Caco-2 (cell line): Measurements from ENCODE around the gene MRM3. TPM values are rescaled to one million over a fixed set of nuclear protein-coding genes. Genes with fewer than 3 reads are reported as not detected.

ENCODE experiments used
- BruUV-seq: library from RNA; stranded (reverse); fragments of 400-500 nt; replicated peaks from 2 replicates; lab custom pipeline; 2021; lab: Mats Ljungman, UMichigan
- CTCF ChIA-PET: fragments of 300-600 bp; sonication (Branson Sonifier 250); formaldehyde crosslinking; loops from one replicate; lab custom pipeline; 2022; ENCODE audit warnings: antibody characterized with exemption; lab: Charles Lee
- POLR2A ChIA-PET: fragments of 300-600 bp; sonication (Branson Sonifier 250); formaldehyde crosslinking; loops from one replicate; lab custom pipeline; 2022; ENCODE audit warnings: antibody characterized with exemption; lab: Charles Lee
- DNase-seq, 2 experiments: peaks; one replicate each; pipeline versions ENCODE4 v3.0.0 to v3.0.0-alpha.2; 2020 to 2022
- H3K27me3 ChIP-seq: replicated peaks from 2 replicates; pipeline ENCODE4 v1.6.0; 2011; ENCODE audit warnings: low read length; ENCODE audit not compliant: control insufficient read depth, insufficient read depth
- H3K36me3 ChIP-seq: 2 replicates; pipeline ENCODE4 v1.5.1; 2011; ENCODE audit warnings: low read length; ENCODE audit not compliant: control insufficient read depth, insufficient read depth
- H3K4me1 ChIP-seq: fragments of 250-450 bp; sonication (Bioruptor Pico); 2 replicates; pipeline ENCODE4 v1.5.1; 2020; ENCODE audit warnings: mild to moderate bottlenecking
- H3K4me3 ChIP-seq: 2 replicates; pipeline ENCODE4 v1.5.1; 2011; ENCODE audit warnings: low read depth, mild to moderate bottlenecking, control low read depth, low read length
- H3K9me3 ChIP-seq: fragments of 250-450 bp; sonication (Bioruptor Pico); 2 replicates; pipeline ENCODE4 v1.5.1; 2020; ENCODE audit warnings: mild to moderate bottlenecking, moderate library complexity
- H3K27ac Mint-ChIP-seq: one replicate; pipeline ENCODE4 v1.8.0; 2022; ENCODE audit warnings: mixed read lengths; ENCODE audit not compliant: unreplicated experiment
- H3K27me3 Mint-ChIP-seq: one replicate; pipeline ENCODE4 v1.8.0; 2022; ENCODE audit warnings: mixed read lengths; ENCODE audit not compliant: insufficient read depth, unreplicated experiment
- H3K36me3 Mint-ChIP-seq: one replicate; pipeline ENCODE4 v1.8.0; 2022; ENCODE audit warnings: mild to moderate bottlenecking, mixed read lengths; ENCODE audit not compliant: insufficient read depth, unreplicated experiment
- H3K4me1 Mint-ChIP-seq: one replicate; pipeline ENCODE4 v1.8.0; 2022; ENCODE audit warnings: low read depth, mixed read lengths; ENCODE audit not compliant: unreplicated experiment
- H3K4me3 Mint-ChIP-seq: one replicate; pipeline ENCODE4 v1.8.0; 2022; ENCODE audit warnings: mild to moderate bottlenecking, moderate library complexity, mixed read lengths; ENCODE audit not compliant: unreplicated experiment
- H3K9me3 Mint-ChIP-seq: one replicate; pipeline ENCODE4 v1.8.0; 2022; ENCODE audit warnings: mixed read lengths; ENCODE audit not compliant: unreplicated experiment
- CTCF ChIP-seq, 2 experiments: fragments of 200-600 bp in 1 of 2; IDR thresholded peaks; 1 replicate in 1 of 2; 2 replicates in 1 of 2; pipeline versions ENCODE4 v1.5.1 to v1.8.0; 2011 to 2022; ENCODE audit warnings: antibody characterized with exemption in 1 of 2, control low read depth in 1 of 2, inconsistent platforms in 1 of 2, low read depth in 1 of 2, low read length in 1 of 2, mild to moderate bottlenecking in 1 of 2, moderate library complexity in 1 of 2; ENCODE audit not compliant: insufficient read depth in 1 of 2, severe bottlenecking in 1 of 2, unreplicated experiment in 1 of 2
- intact Hi-C: fragments of 100-400 bp; cut with micrococcal nuclease; formaldehyde crosslinking; loops from one replicate; pipeline ENCODE4 v1.10.0; 2022; ENCODE audit not compliant: unreplicated experiment
- total RNA-seq: library from RNA; stranded (reverse); gene quantifications from 2 replicates; pipeline ENCODE4 v1.2.3, GENCODE V29; 2022

MRM3 gene
- total RNA-seq, 1 experiment from 2014 or later = 14.1 TPM

GRCh38 chr17:733743-734142 is 48.4 kb upstream of the MRM3 start:
- H3K27ac Mint-ChIP-seq = no peak overlapping the region
- no peak for TF ChIP-seq CTCF (IDR thresholded peaks at IDR 0.05; ENCODE audit: insufficient read depth in 1 of 2, low read depth in 1 of 2, low read length in 1 of 2, severe bottlenecking in 1 of 2, unreplicated experiment in 1 of 2)
- H3K36me3 Mint-ChIP-seq = peaks cover 27% of the 10 kb centered on the region
- H3K27me3 Mint-ChIP-seq = no peaks in the 10 kb centered on the region
- Histone ChIP-seq H3K4me3 (peak overlapping the region; percentile 61), H3K27me3 (no peaks in the 10 kb centered on the region), H3K9me3 (no peaks in the 10 kb centered on the region), H3K4me1 (no peaks in the 10 kb centered on the region), H3K36me3 (no peaks in the 10 kb centered on the region)
- H3K9me3 Mint-ChIP-seq = no peaks in the 10 kb centered on the region
- intact Hi-C loops = no loop called here
- H3K4me1 Mint-ChIP-seq = no peaks in the 10 kb centered on the region
- peak overlapping the region; percentile 81 for H3K4me3 Mint-ChIP-seq
- ChIA-PET CTCF (no interaction called here), POLR2A (no interaction called here)
- BruUV-seq = no TSS peak
- DNase-seq = no peak

GRCh38 chr17:737561-738113 is 44.5 kb upstream of the MRM3 start:
- DNase-seq = no peak
- CTCF ChIA-PET = no interaction called here
- Histone ChIP-seq H3K4me3 (no peak overlapping the region), H3K4me1 (no peaks in the 10 kb centered on the region), H3K36me3 (no peaks in the 10 kb centered on the region), H3K27me3 (no peaks in the 10 kb centered on the region), H3K9me3 (no peaks in the 10 kb centered on the region)
- POLR2A ChIA-PET = no interaction called here
- H3K27me3 Mint-ChIP-seq = no peaks in the 10 kb centered on the region
- H3K27ac Mint-ChIP-seq = no peak overlapping the region
- no peak overlapping the region for H3K4me3 Mint-ChIP-seq
- H3K9me3 Mint-ChIP-seq = no peaks in the 10 kb centered on the region
- no peak for TF ChIP-seq CTCF (IDR thresholded peaks at IDR 0.05; ENCODE audit: insufficient read depth in 1 of 2, low read depth in 1 of 2, low read length in 1 of 2, severe bottlenecking in 1 of 2, unreplicated experiment in 1 of 2)
- no TSS peak for BruUV-seq
- H3K4me1 Mint-ChIP-seq = no peaks in the 10 kb centered on the region
- H3K36me3 Mint-ChIP-seq = peaks cover 32% of the 10 kb centered on the region
- intact Hi-C loops = no loop called here

GRCh38 chr17:740240-741017 is 41.7 kb upstream of the MRM3 start:
- POLR2A ChIA-PET = no interaction called here
- TF ChIP-seq CTCF (IDR thresholded peaks at IDR 0.05; ENCODE audit: insufficient read depth in 1 of 2, low read depth in 1 of 2, low read length in 1 of 2, severe bottlenecking in 1 of 2, unreplicated experiment in 1 of 2) = no peak

More at GRCh38 chr17:740240-741017, 41.7 kb upstream of the MRM3 start:
- no TSS peak for BruUV-seq
- Histone ChIP-seq H3K27me3 (no peaks in the 10 kb centered on the region), H3K9me3 (no peaks in the 10 kb centered on the region), H3K4me1 (no peaks in the 10 kb centered on the region), H3K4me3 (no peak overlapping the region), H3K36me3 (no peaks in the 10 kb centered on the region)
- intact Hi-C loops = no loop called here
- no peak for DNase-seq
- Mint-ChIP-seq H3K4me3 (no peak overlapping the region), H3K27ac (no peak overlapping the region), H3K36me3 (peaks cover 32% of the 10 kb centered on the region), H3K4me1 (no peaks in the 10 kb centered on the region), H3K9me3 (no peaks in the 10 kb centered on the region), H3K27me3 (no peaks in the 10 kb centered on the region)
- CTCF ChIA-PET = no interaction called here
